DND-41 (cell line): Measurements from ENCODE around the gene PNMA8A.

Experiments used
- ATAC-seq: fragments of 200-7000 bp; cut with Tn5 transposase; 3 replicates; pipeline ENCODE4 v1.9.1; 2021; ENCODE audit warnings: low read depth; ENCODE audit not compliant: insufficient read depth
- DNase-seq: peaks from one replicate; pipeline ENCODE4 v3.0.0-alpha.2; 2020
- H2AFZ ChIP-seq: 2 replicates; pipeline ENCODE4 v1.6.0; 2012; ENCODE audit warnings: low read depth, low read length
- H3K27ac ChIP-seq: 2 replicates; pipeline ENCODE4 v1.5.1; 2012; ENCODE audit warnings: low read length, inconsistent platforms
- H3K27me3 ChIP-seq: fragments of 200-600 bp; sonication (generic); 2 replicates; pipeline ENCODE4 v1.6.0; 2012; ENCODE audit warnings: low read length, mild to moderate bottlenecking, inconsistent platforms; ENCODE audit not compliant: insufficient read depth, poor library complexity
- H3K36me3 ChIP-seq: 2 replicates; pipeline ENCODE4 v1.5.1; 2012; ENCODE audit warnings: low read length, inconsistent platforms; ENCODE audit not compliant: insufficient read depth
- H3K4me1 ChIP-seq: 2 replicates; pipeline ENCODE4 v1.5.1; 2012; ENCODE audit warnings: mild to moderate bottlenecking, low read length; ENCODE audit not compliant: insufficient read depth
- H3K4me2 ChIP-seq: 2 replicates; pipeline ENCODE4 v1.6.0; 2012; ENCODE audit warnings: mild to moderate bottlenecking, moderate library complexity, low read length, inconsistent platforms; ENCODE audit not compliant: insufficient read depth
- H3K4me3 ChIP-seq, 2 experiments: fragments of 200-600 bp in 1 of 2; shearing (Covaris generic) in 1 of 2; 2 replicates each; pipeline ENCODE4 v1.5.1; 2012 to 2016; ENCODE audit warnings: inconsistent platforms in 2 of 2, low read length in 2 of 2, mild to moderate bottlenecking in 2 of 2, low read depth in 1 of 2, moderate library complexity in 1 of 2
- H3K79me2 ChIP-seq: 2 replicates; pipeline ENCODE4 v1.6.0; 2012; ENCODE audit warnings: low read length, inconsistent platforms; ENCODE audit not compliant: insufficient read depth
- H3K9ac ChIP-seq: 2 replicates; pipeline ENCODE4 v1.6.0; 2012; ENCODE audit warnings: low read depth, mild to moderate bottlenecking, inconsistent platforms, low read length, moderate library complexity
- H3K9me3 ChIP-seq: 2 replicates; pipeline ENCODE4 v1.5.1; 2012; ENCODE audit warnings: low read length, moderate library complexity, mild to moderate bottlenecking, inconsistent platforms; ENCODE audit not compliant: insufficient read depth, severe bottlenecking
- H4K20me1 ChIP-seq: 2 replicates; pipeline ENCODE4 v1.6.0; 2012; ENCODE audit warnings: low read length; ENCODE audit not compliant: insufficient read depth
- CTCF ChIP-seq: IDR thresholded peaks from 2 replicates; pipeline ENCODE4 v1.5.1; 2012; ENCODE audit warnings: borderline replicate concordance, low read length, moderate library complexity, mild to moderate bottlenecking; ENCODE audit not compliant: poor library complexity, severe bottlenecking; ENCODE audit errors: extremely low read depth
- EZH2 ChIP-seq: IDR thresholded peaks from 3 replicates; pipeline ENCODE4 v1.6.1; 2012; ENCODE audit warnings: borderline replicate concordance, low read depth, mild to moderate bottlenecking, moderate library complexity, low read length, inconsistent platforms; ENCODE audit not compliant: severe bottlenecking

Gene PNMA8A

DNA sequence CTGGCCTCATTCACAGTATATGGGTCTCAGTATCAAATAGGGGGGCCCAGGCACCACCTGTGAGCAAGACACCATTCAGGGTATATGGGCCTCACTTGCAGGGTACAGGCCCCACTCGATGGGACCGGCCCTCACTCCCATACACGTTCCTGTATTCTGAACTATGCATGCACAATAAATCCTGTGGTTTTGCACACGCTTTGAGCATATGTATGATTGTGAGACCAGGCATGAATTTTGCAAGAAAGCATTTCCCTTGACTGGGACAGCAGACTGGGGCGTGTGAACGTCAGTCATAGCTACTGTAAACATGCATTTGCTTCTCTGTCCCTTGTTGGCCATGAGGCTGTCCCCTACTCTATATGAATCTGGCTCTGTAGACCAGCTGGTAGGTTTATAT lies 24.9 kb upstream of the PNMA8A start:
- Histone ChIP-seq H4K20me1 (peaks cover 6% of the 10 kb centered on the region), H3K27me3 (peaks cover 9% of the 10 kb centered on the region), H3K4me3 (no peak overlapping the region), H3K27ac (no peak overlapping the region), H3K9ac (no peak overlapping the region), H3K36me3 (no peaks in the 10 kb centered on the region), H3K4me1 (no peaks in the 10 kb centered on the region), H3K79me2 (no peaks in the 10 kb centered on the region), H3K9me3 (no peaks in the 10 kb centered on the region), H3K4me2 (no peak overlapping the region), H2AFZ (no peak overlapping the region)
- ATAC-seq (no peak), DNase-seq (no peak)
- TF ChIP-seq EZH2 (no peak), CTCF (no peak)

DNA sequence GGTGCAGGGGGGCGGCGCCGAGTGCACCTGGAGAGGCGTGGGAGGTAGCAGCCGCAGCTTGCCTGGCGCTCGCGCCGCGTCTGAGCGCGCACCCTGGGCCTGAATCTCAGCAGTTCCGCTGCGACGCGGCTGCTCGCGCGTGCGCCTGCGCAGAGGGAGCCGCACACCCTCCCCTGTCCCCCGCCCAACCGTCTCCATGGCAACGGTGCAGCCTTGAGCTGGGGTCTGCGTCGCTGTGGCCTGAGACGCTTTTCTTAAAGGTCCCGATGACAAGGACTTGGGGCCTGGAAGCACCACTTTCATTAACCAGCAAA lies 24.4 kb upstream of the PNMA8A start, which contains the start of gene PNMA8B:
PNMA8B (minus strand) TSS at position 82 of the 314 bp plus-strand sequence. CDS start 402 bp downstream, outside the sequence.
- Histone ChIP-seq H3K4me2 (no peak within 1 kb of the TSS), H3K4me1 (no peaks in the 10 kb centered on the region), H3K9me3 (no peaks in the 10 kb centered on the region), H3K27ac (no peak within 1 kb of the TSS), H3K27me3 (peaks cover 9% of the 10 kb centered on the region), H3K36me3 (no peaks in the 10 kb centered on the region), H2AFZ (no peak within 1 kb of the TSS), H4K20me1 (peaks cover 6% of the 10 kb centered on the region), H3K4me3 (no peak within 1 kb of the TSS), H3K79me2 (no peaks in the 10 kb centered on the region), H3K9ac (no peak within 1 kb of the TSS)
- DNase-seq = no peak
- no peak for ATAC-seq
- TF ChIP-seq CTCF = no peak
- no peak for TF ChIP-seq EZH2

GRCh38 chr19:46494941-46495785 lies 23.8 kb upstream of the PNMA8A start:
- TF ChIP-seq CTCF (no peak), EZH2 (no peak)
- no peaks in the 10 kb centered on the region for H3K36me3 ChIP-seq
- H3K9ac ChIP-seq = no peak overlapping the region
- no peaks in the 10 kb centered on the region for H3K79me2 ChIP-seq
- peaks cover 6% of the 10 kb centered on the region for H4K20me1 ChIP-seq
- no peaks in the 10 kb centered on the region for H3K9me3 ChIP-seq
- no peak for DNase-seq
- no peaks in the 10 kb centered on the region for H3K4me1 ChIP-seq
- H3K27me3 ChIP-seq = peaks cover 9% of the 10 kb centered on the region
- H3K4me3 ChIP-seq = no peak overlapping the region
- no peak overlapping the region for H3K27ac ChIP-seq
- no peak overlapping the region for H3K4me2 ChIP-seq
- no peak overlapping the region for H2AFZ ChIP-seq
- ATAC-seq = no peak
